ENCODE measurements around the gene MKNK2. TPM values are rescaled to one million over a fixed set of nuclear protein-coding genes. Genes with fewer than 3 reads are reported as not detected.

MKNK2 gene
- 200 and 243 TPM in 2 replicates for total RNA-seq (2013; cell fraction: nucleolus; rRNA removed)
- total RNA-seq (2014; rRNA removed) (159 and 168 TPM in 2 replicates), total RNA-seq (2014; rRNA removed; fragmentation: Illumina TruSeq; extraction: Trizol) (70.3 and 77.9 TPM in 2 replicates), total RNA-seq (2021) (365 and 378 TPM in 2 replicates), polyA plus RNA-seq (2011; rRNA removed) (113 and 223 TPM in 2 replicates), polyA plus RNA-seq (2014; fragmentation: Illumina TruSeq; extraction: Trizol) (29.6 and 61.9 TPM in 2 replicates), polyA plus RNA-seq (2014; fragmentation: Nextera tagmentation; extraction: Ambion mirVana) (10 to 100 TPM in 1 of 2 experiments, 1 to 10 TPM in 1; 9.6 to 17.6 TPM), polyA plus RNA-seq (2014; rRNA removed) (195 and 218 TPM in 2 replicates), polyA plus RNA-seq (2016; fragmentation: Nextera tagmentation; extraction: Ambion mirVana) (10 to 100 TPM; 38.3 to 53.3 TPM), polyA minus RNA-seq (2011; rRNA and poly(A)+ RNA removed) (188 and 408 TPM in 2 replicates), Bru-seq, nascent RNA (percentile 94 among the genes with signal in this experiment), BruChase-seq, experiment 1, labeled RNA remaining after a 6-hour chase (percentile 99 among the genes with signal in this experiment), BruChase-seq, experiment 2, labeled RNA remaining after a 2-hour chase (percentile 98 among the genes with signal in this experiment)
- 99.4 TPM for polyA plus RNA-seq (2011; ENCODE audit: low read depth)
- polyA plus RNA-seq (2011; cell fraction: cytosol; rRNA removed): 264 and 354 TPM in 2 replicates
- polyA plus RNA-seq (2011; cell fraction: nucleus; rRNA removed): 566 and 615 TPM in 2 replicates
- polyA plus RNA-seq (2012): 257 and 345 TPM in 2 replicates
- polyA minus RNA-seq (2011; cell fraction: cytosol; rRNA and poly(A)+ RNA removed): 223 and 291 TPM in 2 replicates
- polyA minus RNA-seq (2011; cell fraction: nucleus; rRNA and poly(A)+ RNA removed): 114 and 130 TPM in 2 replicates
- long read RNA-seq, experiment 1, partial matches to known transcripts: 5 of 19 reads
- long read RNA-seq, experiment 1, other reads (novel, unspliced or antisense): 14 of 19 reads
- long read RNA-seq, experiment 2, partial matches to known transcripts: 0 of 16 reads
- long read RNA-seq, experiment 2, other reads (novel, unspliced or antisense): 14 of 16 reads

GRCh38 chr19:2050991-2051772, at the start of gene MKNK2:
TSS of gene MKNK2 (minus strand) at chr19:2051244. CDS start at chr19:2050851, 393 bp downstream.
- ChIA-PET POLR2A (interaction anchor here (0.5 to 6.0 kb wide), 14 partner anchors 9 to 108 kb away, joined by 3 to 110 read pairs (median 6); partner anchors contain the start of gene MOB3A), CTCF (interaction anchor here (1.0 to 3.0 kb wide), 10 partner anchors 9 to 118 kb away, joined by 3 to 27 read pairs (median 5); no protein-coding TSS in a partner anchor), RAD21 (ENCODE audit: unreplicated experiment) (interaction anchor here (1.1 to 2.7 kb wide), 12 partner anchors 7 to 121 kb away, joined by 3 to 17 read pairs (median 4); partner anchors contain the start of gene IZUMO4), SMC1A (ENCODE audit: uncharacterized antibody, unreplicated experiment) (interaction anchor here (1.2 to 2.5 kb wide), 7 partner anchors 9 to 118 kb away, joined by 3 to 15 read pairs (median 9); no protein-coding TSS in a partner anchor)
- Histone ChIP-seq H3K27ac (ENCODE audit: control insufficient read depth, insufficient read depth) (peak within 1 kb of the TSS; percentile 86), H4K20me1 (ENCODE audit: control insufficient read depth, insufficient read depth) (peaks cover 14% of the 10 kb centered on the region), H3K9ac (ENCODE audit: control insufficient read depth, insufficient read depth, low read length) (peak within 1 kb of the TSS; percentile 70), H3K9me3 (replicated peaks; ENCODE audit: control insufficient read depth, insufficient read depth, low read length) (no peaks in the 10 kb centered on the region), H3K4me1 (ENCODE audit: control insufficient read depth, insufficient read depth, low read length) (peaks cover 57% of the 10 kb centered on the region), H3K79me2 (ENCODE audit: control insufficient read depth, insufficient read depth, low read length) (peaks cover 58% of the 10 kb centered on the region), H3K4me2 (ENCODE audit: control insufficient read depth, insufficient read depth) (peak within 1 kb of the TSS; percentile 91), H2AFZ (ENCODE audit: control insufficient read depth, low read depth, low read length) (peak within 1 kb of the TSS; percentile 51), H3K4me3 (peak within 1 kb of the TSS; percentile 83), H3K36me3 (ENCODE audit: control insufficient read depth in 2 of 2, insufficient read depth in 2 of 2, low read length in 1 of 2) (peaks cover 0 to 7% of the 10 kb centered on the region in 2 experiments; a peak in 3 of 4 replicates), H3K27me3 (replicated peaks in 1 of 2; ENCODE audit: control insufficient read depth in 2 of 2, insufficient read depth in 2 of 2, low read length in 1 of 2) (no peaks in the 10 kb centered on the region)
- in situ Hi-C loops (cut with MboI) (no loop called here), intact Hi-C loops (cut with micrococcal nuclease; ENCODE audit: unreplicated experiment) (loop anchor here (2.0 to 5.0 kb wide), 2 partner anchors 40 to 154 kb away; no protein-coding TSS in a partner anchor)
- BruUV-seq (replicated peaks): no TSS peak
- ATAC-seq (peak; percentile 48), DNase-seq (ENCODE audit: low read depth, low spot score) (no peak), FAIRE-seq (peak; percentile 94)
- 2% methylated on average over 55 of the region's 93 CpGs for WGBS (ENCODE audit: insufficient coverage, insufficient replicate concordance, low lambda C conversion rate, missing lambda C conversion rate)
- peak; percentile 17 to 87 for TF ChIP-seq EGR1 (IDR thresholded peaks at IDR 0.05; ENCODE audit: borderline replicate concordance in 1 of 2, low read depth in 2 of 2, low read length in 2 of 2)
- peak; percentile 72; the same call in 1 of the 2 replicates for TF ChIP-seq MEF2A (IDR thresholded peaks at IDR 0.05; ENCODE audit: insufficient read depth, low read depth, low read length)
- TF ChIP-seq SMAD5 (IDR thresholded peaks at IDR 0.05; ENCODE audit: low read depth): peak; percentile 96
- TF ChIP-seq MTA2 (IDR thresholded peaks at IDR 0.05; ENCODE audit: low read depth): no peak
- no peak for TF ChIP-seq RFX5 (IDR thresholded peaks at IDR 0.05; ENCODE audit: low read depth, low read length)
- TF ChIP-seq KDM1A (IDR thresholded peaks at IDR 0.05; ENCODE audit: borderline replicate concordance): peak; percentile 96
- peak; percentile 99 for TF ChIP-seq ZNF217 (IDR thresholded peaks at IDR 0.05)
- TF ChIP-seq POLR2AphosphoS2 (IDR thresholded peaks at IDR 0.05; ENCODE audit: low read depth, low read length): peak; percentile 99
- no peak for TF ChIP-seq BCL11A (IDR thresholded peaks at IDR 0.05; ENCODE audit: low read depth, low read length)
- TF ChIP-seq PAX5 (IDR thresholded peaks at IDR 0.05; ENCODE audit: borderline replicate concordance, low read depth, low read length): peak; percentile 38; the same call in 1 of the 2 replicates
- peak; percentile 70; the same call in 1 of the 2 replicates for TF ChIP-seq ZSCAN29 (IDR thresholded peaks at IDR 0.05)
- peak; percentile 86 for TF ChIP-seq YY1 (IDR thresholded peaks at IDR 0.05; ENCODE audit: low read depth, low read length)
- TF ChIP-seq SIX5 (IDR thresholded peaks at IDR 0.05; ENCODE audit: low read depth, low read length, severe bottlenecking): no peak
- TF ChIP-seq SKIL (IDR thresholded peaks at IDR 0.05; ENCODE audit: low read depth, poor library complexity, severe bottlenecking): no peak
- no peak for TF ChIP-seq TCF7 (IDR thresholded peaks at IDR 0.05; ENCODE audit: borderline replicate concordance)
- TF ChIP-seq MAX (IDR thresholded peaks at IDR 0.05; ENCODE audit: low read depth, low read length): peak; percentile 17; the same call in 1 of the 2 replicates
- peak; percentile 89 to 96 for TF ChIP-seq BHLHE40 (IDR thresholded peaks at IDR 0.05; ENCODE audit: borderline replicate concordance in 1 of 2, low read depth in 2 of 2, low read length in 1 of 2)
